GM12878 (cell line): ENCODE data around the gene TINCR.

Experiments used
- EZH2 ChIP-seq: IDR thresholded peaks from 2 replicates; pipeline ENCODE4 v1.6.1; 2012; ENCODE audit warnings: low read depth, mild to moderate bottlenecking, control low read depth, inconsistent platforms, low read length, borderline replicate concordance; ENCODE audit not compliant: control insufficient read depth
- GATAD2B ChIP-seq: fragments of 450-650 bp; conservative IDR thresholded peaks from 2 replicates; pipeline ENCODE4 v1.6.1; 2017; ENCODE audit warnings: low read depth, mild to moderate bottlenecking, moderate library complexity
- NFYB ChIP-seq: IDR thresholded peaks from 2 replicates; pipeline ENCODE4 v1.6.1; 2011; ENCODE audit warnings: low read depth, mild to moderate bottlenecking, low read length, improper control_type of control experiment, moderate library complexity; ENCODE audit not compliant: insufficient read depth
- ZNF24 ChIP-seq: fragments of 450-650 bp; IDR thresholded peaks from 2 replicates; pipeline ENCODE4 v1.6.1; 2017; ENCODE audit warnings: antibody characterized with exemption, mild to moderate bottlenecking
- TF ChIP-seq, protein P1 (sequence below): IDR thresholded peaks from 2 replicates; pipeline ENCODE4 v1.6.1; 2012; ENCODE audit warnings: mild to moderate bottlenecking, low read depth, low read length
- TF ChIP-seq, protein P2 (sequence below), 3 experiments: IDR thresholded peaks in 2 of 3; conservative IDR thresholded peaks in 1 of 3; 2 replicates each; pipeline ENCODE4 v1.5.1; 2011; ENCODE audit warnings: low read depth in 3 of 3, low read length in 3 of 3, mild to moderate bottlenecking in 3 of 3, control low read depth in 2 of 3, moderate library complexity in 2 of 3, inconsistent platforms in 1 of 3, mixed read lengths in 1 of 3; ENCODE audit not compliant: control insufficient read depth in 2 of 3, insufficient read depth in 1 of 3; ENCODE audit errors: extremely low read depth in 1 of 3
- TF ChIP-seq, protein P3 (sequence below): fragments of 450-650 bp; IDR thresholded peaks from 2 replicates; pipeline ENCODE4 v1.6.1; 2018; ENCODE audit warnings: borderline replicate concordance, mild to moderate bottlenecking; ENCODE audit not compliant: partially characterized antibody

DNA sequence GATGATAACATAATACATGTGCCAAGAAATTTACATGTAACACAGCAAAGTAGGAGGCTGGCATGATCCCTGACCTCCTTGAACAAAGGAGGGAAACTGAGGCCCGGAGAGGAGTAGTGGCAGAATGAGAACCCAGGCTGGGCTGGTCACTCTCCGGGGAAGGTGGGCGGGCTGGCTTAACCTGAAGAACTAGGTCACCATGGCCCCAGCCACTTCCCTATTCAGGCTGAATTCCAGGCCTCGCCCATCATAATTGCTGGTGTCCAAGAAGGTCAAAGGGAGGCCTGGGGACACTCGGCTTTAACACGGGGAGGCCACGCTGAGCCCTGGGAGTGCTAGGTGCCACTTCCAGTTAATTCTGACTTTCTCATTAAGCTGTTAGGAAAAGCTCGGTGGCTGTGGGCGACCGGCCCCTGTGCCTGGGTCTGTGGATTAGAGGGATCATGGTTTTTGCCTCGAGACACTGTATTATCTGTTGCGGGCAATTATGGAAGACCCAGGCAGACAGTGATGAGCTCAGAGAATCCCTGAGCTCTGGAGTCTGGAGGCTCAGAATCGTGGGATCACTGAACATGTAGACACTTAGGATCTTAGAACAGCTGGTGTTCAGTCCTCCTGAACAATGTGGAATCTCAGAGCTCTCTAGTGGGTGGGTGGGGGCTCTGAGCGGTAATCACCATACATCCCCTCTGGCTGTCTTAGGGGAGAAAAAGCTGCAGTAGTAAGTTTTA is 5.0 kb upstream of the TINCR start:
- TF ChIP-seq NFYB: no peak
- TF ChIP-seq ZNF24: no peak
- TF ChIP-seq, protein P1, sequence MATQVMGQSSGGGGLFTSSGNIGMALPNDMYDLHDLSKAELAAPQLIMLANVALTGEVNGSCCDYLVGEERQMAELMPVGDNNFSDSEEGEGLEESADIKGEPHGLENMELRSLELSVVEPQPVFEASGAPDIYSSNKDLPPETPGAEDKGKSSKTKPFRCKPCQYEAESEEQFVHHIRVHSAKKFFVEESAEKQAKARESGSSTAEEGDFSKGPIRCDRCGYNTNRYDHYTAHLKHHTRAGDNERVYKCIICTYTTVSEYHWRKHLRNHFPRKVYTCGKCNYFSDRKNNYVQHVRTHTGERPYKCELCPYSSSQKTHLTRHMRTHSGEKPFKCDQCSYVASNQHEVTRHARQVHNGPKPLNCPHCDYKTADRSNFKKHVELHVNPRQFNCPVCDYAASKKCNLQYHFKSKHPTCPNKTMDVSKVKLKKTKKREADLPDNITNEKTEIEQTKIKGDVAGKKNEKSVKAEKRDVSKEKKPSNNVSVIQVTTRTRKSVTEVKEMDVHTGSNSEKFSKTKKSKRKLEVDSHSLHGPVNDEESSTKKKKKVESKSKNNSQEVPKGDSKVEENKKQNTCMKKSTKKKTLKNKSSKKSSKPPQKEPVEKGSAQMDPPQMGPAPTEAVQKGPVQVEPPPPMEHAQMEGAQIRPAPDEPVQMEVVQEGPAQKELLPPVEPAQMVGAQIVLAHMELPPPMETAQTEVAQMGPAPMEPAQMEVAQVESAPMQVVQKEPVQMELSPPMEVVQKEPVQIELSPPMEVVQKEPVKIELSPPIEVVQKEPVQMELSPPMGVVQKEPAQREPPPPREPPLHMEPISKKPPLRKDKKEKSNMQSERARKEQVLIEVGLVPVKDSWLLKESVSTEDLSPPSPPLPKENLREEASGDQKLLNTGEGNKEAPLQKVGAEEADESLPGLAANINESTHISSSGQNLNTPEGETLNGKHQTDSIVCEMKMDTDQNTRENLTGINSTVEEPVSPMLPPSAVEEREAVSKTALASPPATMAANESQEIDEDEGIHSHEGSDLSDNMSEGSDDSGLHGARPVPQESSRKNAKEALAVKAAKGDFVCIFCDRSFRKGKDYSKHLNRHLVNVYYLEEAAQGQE: no peak
- no peak for TF ChIP-seq EZH2
- TF ChIP-seq, protein P2, sequence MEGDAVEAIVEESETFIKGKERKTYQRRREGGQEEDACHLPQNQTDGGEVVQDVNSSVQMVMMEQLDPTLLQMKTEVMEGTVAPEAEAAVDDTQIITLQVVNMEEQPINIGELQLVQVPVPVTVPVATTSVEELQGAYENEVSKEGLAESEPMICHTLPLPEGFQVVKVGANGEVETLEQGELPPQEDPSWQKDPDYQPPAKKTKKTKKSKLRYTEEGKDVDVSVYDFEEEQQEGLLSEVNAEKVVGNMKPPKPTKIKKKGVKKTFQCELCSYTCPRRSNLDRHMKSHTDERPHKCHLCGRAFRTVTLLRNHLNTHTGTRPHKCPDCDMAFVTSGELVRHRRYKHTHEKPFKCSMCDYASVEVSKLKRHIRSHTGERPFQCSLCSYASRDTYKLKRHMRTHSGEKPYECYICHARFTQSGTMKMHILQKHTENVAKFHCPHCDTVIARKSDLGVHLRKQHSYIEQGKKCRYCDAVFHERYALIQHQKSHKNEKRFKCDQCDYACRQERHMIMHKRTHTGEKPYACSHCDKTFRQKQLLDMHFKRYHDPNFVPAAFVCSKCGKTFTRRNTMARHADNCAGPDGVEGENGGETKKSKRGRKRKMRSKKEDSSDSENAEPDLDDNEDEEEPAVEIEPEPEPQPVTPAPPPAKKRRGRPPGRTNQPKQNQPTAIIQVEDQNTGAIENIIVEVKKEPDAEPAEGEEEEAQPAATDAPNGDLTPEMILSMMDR (IDR thresholded peaks at IDR 0.05 in 2 of 3, conservative IDR thresholded peaks at IDR 0.05 in 1 of 3; ENCODE audit: control insufficient read depth in 2 of 3, extremely low read depth in 1 of 3, insufficient read depth in 1 of 3, low read depth in 3 of 3, low read length in 3 of 3): no peak
- no peak for TF ChIP-seq GATAD2B
- TF ChIP-seq, protein P3, sequence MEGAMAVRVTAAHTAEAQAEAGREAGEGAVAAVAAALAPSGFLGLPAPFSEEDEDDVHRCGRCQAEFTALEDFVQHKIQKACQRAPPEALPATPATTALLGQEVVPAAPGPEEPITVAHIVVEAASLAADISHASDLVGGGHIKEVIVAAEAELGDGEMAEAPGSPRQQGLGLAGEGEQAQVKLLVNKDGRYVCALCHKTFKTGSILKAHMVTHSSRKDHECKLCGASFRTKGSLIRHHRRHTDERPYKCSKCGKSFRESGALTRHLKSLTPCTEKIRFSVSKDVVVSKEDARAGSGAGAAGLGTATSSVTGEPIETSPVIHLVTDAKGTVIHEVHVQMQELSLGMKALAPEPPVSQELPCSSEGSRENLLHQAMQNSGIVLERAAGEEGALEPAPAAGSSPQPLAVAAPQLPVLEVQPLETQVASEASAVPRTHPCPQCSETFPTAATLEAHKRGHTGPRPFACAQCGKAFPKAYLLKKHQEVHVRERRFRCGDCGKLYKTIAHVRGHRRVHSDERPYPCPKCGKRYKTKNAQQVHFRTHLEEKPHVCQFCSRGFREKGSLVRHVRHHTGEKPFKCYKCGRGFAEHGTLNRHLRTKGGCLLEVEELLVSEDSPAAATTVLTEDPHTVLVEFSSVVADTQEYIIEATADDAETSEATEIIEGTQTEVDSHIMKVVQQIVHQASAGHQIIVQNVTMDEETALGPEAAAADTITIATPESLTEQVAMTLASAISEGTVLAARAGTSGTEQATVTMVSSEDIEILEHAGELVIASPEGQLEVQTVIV: no peak
